ENCODE measurements around the gene FADS1.

Gene FADS1

DNA sequence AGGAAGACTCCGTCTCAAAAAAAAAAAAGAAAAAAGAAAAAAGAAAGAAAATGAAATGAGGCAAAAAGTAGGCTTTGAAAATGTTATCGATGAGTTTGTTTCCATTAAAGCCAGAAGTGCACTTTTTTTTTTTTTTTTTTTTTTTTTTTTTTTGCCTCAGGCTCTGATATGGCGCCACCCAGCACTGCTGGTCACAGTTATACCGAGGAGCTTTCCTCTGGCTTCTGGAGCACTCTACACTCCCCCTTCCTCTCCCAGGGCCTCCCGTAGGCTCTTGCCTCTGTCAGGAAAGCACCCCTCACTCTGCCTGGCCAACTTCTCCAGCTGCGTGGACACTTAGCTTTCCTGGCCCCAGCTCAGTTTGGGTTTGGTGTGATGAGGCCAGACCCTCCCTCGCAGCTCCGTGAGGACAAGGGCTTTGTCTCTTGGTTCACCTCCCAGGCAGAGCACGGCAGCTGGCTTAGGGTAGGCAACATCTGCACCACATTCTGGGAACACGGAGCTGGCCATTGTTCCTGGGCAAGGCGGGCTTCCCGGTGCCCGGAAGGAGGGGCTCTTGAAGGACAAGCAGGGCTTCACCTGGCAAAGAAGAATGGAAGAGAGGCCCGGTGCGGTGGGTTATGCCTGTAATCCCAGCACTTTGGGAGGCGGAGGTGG is 28.2 kb upstream of the FADS1 start:
- no peak for DNase-seq

GRCh38 chr11:61842528-61842820 is 25.7 kb upstream of the FADS1 start:
- DNase-seq = no peak

DNA sequence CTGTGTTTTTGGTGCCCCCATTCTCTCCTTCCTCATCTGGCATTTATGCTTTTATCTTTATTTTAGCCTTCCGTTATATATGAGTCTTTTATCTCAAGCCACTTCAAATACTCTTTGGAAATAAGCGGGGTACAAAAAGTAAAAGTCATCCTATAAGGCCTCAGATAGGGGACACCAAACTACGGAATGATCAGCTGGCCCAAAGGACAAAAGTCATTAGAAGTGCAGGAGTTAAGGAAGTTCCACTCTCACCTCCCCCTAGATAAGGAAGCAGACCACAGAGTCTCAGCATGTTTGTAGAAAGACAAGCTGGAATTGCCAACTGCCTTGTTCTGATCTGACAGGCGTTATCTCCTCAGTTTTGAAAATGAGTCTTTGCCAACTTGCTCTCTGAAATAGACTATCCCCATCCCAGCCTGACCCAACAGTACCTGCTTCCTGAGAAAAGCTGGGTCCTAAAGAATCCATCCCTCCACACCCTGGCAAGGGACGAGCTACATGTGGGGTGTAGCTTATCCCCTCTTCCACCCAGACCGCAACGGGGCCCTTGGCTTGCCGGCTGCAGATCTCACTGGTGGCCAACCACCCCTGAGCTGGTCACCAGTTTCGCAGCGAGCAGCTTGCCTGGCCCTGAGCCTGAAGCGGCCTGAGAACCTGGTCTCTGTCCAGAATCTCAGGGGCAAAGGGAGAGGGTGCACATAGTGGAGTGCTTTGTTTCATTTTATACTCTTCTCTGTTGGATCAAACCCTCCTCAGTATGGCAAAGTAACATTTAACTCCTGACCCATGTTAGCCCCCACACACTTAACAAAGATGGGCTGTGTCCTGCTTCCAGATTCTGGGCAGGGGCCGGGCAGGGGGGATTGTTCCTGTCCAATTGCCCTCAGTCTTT is 25.1 kb upstream of the FADS1 start:
- DNase-seq = no peak

DNA sequence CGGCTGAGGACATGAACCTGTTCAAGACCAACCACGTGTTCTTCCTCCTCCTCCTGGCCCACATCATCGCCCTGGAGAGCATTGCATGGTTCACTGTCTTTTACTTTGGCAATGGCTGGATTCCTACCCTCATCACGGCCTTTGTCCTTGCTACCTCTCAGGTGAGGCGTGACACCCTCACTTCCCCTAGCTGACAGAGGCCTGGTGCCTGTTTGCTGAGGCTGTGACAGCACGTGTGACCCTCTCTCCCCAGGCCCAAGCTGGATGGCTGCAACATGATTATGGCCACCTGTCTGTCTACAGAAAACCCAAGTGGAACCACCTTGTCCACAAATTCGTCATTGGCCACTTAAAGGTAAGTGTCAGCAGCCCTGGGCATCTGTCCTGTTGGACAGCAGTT is 23.6 kb upstream of the FADS1 start:
- DNase-seq = no peak

DNA sequence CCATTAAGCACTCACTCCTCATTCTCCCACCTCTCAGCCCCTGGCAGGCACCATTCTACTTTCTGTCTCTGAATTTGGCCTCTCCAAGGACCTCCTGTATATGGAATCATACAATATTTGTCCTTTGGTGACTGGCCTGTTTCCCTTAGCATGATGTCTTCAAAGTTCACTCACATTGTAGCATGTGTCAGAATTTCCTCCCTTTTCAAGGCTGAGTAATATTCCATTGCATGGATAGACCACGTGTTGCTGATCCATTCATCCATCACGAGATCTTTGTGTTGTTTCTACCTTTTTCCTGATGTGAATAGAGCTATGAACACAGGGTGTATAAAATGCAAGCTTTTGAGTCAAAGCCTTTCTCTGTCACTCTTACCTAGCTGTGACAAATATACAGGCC is 22.9 kb upstream of the FADS1 start:
- DNase-seq = no peak

GRCh38 chr11:61838921-61839320 is 22.1 kb upstream of the FADS1 start:
- DNase-seq = no peak

DNA sequence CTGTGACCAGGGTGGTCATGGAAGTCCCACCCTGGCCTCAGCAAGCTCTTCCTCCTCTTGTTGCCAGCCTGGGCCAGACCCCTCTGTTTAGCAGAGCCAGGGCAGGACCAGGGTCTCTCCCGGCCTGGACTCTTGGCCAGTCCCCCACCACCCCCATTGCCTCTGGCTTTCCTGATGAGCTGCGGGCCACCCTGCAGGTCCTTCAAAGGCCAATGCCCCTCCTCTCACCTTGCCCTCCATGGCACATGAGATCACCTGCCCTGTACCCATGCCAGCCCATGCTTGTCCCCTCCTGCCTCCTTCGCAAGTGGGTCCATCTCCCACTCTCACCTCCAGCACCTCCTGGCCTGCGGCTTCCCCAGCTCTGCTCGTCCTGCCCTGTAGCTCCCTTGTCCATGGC is 21.7 kb upstream of the FADS1 start:
- no peak for DNase-seq

DNA sequence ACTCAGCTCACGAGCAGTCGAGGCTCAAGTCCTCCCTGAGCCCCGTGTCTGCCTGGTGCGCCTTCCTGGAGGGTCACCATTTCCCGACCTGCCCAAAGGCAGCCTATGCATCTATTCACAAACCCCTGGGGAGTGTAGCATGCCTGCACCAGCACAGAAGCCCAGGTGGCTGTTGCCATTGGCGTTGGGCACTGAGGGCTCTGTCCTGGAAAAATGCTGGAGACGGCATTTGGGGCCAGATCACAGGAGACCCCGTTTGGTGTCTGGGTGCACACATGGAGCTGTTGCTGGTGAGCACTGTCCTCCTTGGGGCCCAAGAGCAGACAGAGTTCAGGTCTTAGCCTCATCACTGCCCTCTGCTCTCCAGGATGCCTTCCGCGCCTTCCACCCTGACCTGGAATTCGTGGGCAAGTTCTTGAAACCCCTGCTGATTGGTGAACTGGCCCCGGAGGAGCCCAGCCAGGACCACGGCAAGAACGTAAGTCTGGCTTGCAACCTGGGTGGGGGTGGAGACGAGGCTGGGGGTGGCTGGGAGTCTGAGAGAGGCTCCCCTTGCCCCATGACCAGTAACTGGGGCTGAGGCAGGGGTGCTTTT is 20.7 kb upstream of the FADS1 start:
- DNase-seq = no peak

- DNase-seq = no peak
Observed at GRCh38 chr11:61836193-61836592, 19.4 kb upstream of the FADS1 start.

GRCh38 chr11:61834278-61835048 is 17.7 kb upstream of the FADS1 start:
- no peak for DNase-seq

- DNase-seq = no peak
Observed at GRCh38 chr11:61833926-61834277, 17.1 kb upstream of the FADS1 start.

GRCh38 chr11:61833471-61833870 is 16.7 kb upstream of the FADS1 start:
- DNase-seq = no peak

- DNase-seq = no peak
Observed at GRCh38 chr11:61832754-61833153, 16.0 kb upstream of the FADS1 start.

GRCh38 chr11:61832207-61832606 is 15.4 kb upstream of the FADS1 start:
- no peak for DNase-seq

DNA sequence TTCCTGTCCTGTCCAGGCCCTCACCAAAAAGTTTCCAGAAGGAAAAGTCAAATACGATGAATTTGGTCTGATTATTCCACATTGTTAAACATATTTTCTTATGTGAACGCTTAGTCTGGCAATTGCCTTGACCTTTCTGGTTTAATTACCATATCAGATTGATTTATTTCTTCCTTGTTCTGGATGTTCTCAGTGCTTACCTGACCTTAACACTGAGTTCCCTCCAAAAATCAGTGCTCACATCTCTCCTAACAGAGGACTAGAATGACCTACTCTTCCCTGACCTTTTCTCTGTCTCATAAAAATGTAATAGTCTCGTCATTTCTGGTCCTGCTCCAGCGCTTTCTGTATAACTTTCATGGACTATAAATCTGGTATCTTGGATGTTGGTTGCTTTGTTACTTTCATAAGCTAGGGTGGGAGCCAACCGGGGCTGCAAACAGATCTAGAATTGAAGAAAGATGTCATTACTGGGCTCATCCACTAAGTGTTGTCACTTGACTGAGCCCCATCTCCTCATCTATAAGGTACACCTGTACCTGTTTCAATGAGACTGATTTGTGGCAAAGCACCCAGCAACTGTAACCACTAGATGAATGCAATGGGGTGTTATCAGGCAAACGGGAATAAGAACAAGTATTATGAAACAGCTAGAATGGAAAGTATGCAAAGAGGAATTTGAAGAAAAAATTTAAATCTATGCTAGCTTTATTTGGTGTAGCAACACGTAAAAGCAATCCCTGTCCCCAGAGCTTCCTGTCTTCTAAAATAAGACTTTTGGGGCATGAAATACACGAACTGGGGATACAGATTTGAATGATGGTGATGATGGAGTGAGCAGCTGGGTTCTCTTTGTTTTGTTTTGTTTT is 13.7 kb upstream of the FADS1 start:
- DNase-seq = no peak

DNA sequence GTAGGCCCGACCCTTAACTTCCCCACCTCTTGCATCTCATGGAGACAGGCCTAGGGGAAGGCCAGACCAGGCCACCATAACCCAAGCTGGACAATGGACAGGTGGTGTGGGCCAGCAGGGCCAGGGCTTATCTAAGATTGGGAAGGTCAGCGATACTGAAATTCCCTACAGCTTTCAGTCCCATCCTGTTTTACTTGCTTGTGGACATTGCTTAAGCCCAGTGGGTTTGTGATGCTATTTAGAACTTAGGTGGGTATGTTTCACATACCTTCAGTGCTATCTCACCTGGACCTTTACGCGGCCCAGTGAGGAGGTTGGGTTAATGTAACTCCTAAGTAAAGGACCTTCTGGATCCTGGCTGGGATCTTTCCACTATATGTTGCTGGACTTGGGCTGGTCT is 13.0 kb upstream of the FADS1 start:
- DNase-seq = no peak

GRCh38 chr11:61828629-61829407 is 12.0 kb upstream of the FADS1 start:
- peak; percentile 12 to 18 for DNase-seq

DNA sequence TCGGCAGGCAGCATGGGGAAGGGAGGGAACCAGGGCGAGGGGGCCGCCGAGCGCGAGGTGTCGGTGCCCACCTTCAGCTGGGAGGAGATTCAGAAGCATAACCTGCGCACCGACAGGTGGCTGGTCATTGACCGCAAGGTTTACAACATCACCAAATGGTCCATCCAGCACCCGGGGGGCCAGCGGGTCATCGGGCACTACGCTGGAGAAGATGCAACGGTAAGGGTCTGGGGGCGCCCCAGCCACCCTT is 11.5 kb upstream of the FADS1 start:
- no peak for DNase-seq

DNA sequence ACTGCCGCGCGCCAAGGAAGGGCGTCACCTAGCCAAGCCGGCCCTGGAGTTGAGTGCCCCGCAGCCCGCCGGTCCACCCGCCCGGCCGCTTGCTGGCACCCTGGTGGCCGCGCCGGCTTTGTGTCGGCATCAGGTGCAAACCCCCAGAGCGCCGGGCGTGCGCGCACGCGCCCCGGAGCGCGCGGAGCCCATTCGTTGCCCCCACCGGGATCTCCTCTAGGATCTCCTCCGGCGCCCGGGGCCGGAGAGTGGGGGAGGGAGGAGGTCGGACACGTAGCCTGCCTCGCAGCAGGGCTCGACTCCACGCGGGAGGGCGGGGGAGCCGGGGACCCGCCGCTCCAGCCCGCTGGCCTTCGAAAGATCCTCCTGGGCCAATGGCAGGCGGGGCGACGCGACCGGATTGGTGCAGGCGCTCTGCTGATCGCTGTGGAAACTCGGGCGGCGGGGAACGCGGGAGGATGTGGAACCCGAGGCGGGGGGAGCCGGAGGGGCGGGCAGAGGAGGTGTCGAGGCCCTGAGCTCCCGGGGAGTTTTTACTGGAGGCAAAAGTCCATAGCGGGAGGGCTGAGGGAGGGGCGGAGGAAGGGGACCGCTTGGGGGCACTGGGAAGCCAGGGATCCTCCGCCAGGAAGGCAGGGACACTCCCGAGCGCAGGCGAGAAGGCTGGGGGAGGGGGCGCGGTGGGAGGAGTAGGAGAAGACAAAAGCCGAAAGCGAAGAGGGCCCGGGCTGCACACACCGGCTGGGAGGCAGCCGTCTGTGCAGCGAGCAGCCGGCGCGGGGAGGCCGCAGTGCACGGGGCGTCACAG is 11.0 kb upstream of the FADS1 start, which contains the start of gene FADS2:
TSS of gene FADS2 (plus strand) at position 730 of the 808 bp plus-strand sequence. CDS start 91 bp downstream, outside the sequence.
- peak; percentile 87 to 93 for DNase-seq

DNA sequence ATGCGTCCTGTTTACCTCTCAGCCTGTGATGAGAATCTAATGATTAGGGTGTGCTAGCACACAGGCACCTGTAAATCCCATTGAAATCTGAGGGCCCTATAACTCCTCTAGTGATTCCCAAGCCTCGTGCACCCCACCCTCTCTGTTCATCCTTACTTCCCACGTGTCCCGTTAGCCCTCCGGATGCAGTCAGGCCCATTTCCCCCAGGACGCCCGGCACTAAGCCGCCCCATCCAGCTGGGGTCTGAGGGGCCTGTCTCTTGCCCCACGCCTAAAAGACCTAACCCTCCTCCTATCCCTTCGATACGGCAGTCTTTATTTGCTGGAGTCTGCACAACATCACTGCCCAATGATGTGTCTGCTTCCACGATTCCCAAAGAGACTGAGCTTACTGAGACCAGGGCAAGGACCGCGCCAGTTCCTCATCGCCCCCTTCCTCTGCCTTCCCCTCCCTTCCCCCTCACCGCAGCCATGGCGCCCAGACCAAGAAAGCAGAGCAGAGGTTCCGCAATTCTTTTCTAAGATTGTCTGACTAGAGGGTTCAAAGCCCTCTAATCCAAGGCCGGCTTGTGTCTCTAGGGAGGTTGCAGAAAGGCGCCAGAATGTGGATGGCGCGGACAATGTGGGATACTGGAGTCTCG is 10.2 kb upstream of the FADS1 start:
- DNase-seq = no peak

- DNase-seq = no peak
Observed at GRCh38 chr11:61820174-61820573, 3.4 kb upstream of the FADS1 start.
